Measurements from ENCODE around the gene FHOD3. TPM values are rescaled to one million over a fixed set of nuclear protein-coding genes. Genes with fewer than 3 reads are reported as not detected.

The FHOD3 gene
- total RNA-seq, 1 donor from 2014 or later, result not detected

DNA sequence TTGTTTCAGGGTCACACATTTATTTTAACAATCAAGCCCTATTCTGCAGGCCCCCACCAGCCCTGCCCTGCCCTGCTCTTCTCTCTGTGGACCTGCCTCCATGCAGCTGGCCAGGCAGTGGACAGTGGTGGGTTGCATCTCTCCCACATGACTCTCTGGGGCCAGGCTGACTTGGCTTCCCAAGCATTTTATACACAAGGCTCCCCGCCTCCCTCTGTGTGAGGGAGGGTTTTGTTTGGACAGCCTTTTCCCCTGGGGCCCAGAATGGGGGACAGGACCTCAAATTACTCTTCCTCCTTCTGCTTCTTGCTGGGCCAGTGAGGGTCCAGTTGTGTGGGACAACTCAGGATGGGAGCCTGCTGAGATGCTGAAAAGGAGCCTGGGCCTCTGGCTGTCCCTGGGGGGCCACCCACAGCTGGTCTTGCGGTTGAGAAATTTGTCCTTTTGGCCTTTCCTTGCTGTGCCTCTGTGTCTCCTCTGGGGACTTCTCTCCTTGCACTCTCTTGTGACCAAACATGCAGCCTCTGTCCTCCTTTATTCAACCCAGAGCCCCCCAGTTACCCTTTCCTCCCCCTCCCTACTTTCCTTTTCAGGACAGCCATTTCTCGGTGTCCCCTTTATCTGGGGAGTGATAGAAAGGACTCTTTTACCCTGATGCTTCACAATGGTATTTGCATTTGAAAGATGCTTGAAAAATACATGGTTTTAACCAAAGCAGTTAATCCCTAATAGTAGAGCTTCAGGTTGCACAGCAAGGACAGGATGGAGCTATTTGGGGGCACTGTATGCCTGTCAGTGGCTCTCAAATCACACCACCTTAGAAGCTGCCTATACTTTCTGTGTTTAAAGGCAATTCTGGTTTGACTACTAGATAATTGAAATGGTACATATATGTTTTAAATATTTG lies 151.1 kb downstream of the FHOD3 start:
- H3K4me3 Mint-ChIP-seq (ENCODE audit: low read depth), result no peak overlapping the region
- no peaks in the 10 kb centered on the region for H3K9me3 Mint-ChIP-seq
- intact Hi-C loops (cut with micrococcal nuclease), result no loop called here
- H3K27me3 Mint-ChIP-seq (ENCODE audit: low read depth), result peaks cover 7% of the 10 kb centered on the region
- DNase-seq (ENCODE audit: low spot score), result no peak
- no peak overlapping the region for H3K27ac Mint-ChIP-seq
- H3K4me1 Mint-ChIP-seq (ENCODE audit: low read depth), result no peaks in the 10 kb centered on the region
- H3K36me3 Mint-ChIP-seq (ENCODE audit: low read depth), result no peaks in the 10 kb centered on the region

DNA sequence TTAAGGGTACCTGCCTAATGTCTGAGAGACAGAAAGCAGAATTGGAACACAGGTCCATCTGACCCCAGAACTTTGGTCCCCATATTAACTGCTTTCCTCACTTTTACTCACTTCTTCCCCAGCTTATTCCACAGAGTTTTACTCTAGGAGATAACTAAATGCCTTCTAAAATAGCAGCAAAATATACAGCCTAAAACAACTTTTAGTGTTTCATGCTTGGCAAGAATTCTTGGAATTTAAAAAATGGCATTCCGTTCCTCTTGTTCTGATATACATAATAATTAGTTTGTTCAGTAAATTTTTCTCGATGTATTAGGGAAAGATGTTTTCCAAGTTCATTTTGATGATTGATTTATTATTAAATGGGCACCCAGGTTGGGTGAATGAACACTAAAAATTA lies 151.9 kb downstream of the FHOD3 start:
- H3K27ac Mint-ChIP-seq, result no peak overlapping the region
- no peaks in the 10 kb centered on the region for H3K9me3 Mint-ChIP-seq
- no peak overlapping the region for H3K4me3 Mint-ChIP-seq (ENCODE audit: low read depth)
- H3K4me1 Mint-ChIP-seq (ENCODE audit: low read depth), result no peaks in the 10 kb centered on the region
- DNase-seq (ENCODE audit: low spot score), result no peak
- H3K27me3 Mint-ChIP-seq (ENCODE audit: low read depth), result peaks cover 3% of the 10 kb centered on the region
- intact Hi-C loops (cut with micrococcal nuclease), result no loop called here
- H3K36me3 Mint-ChIP-seq (ENCODE audit: low read depth), result no peaks in the 10 kb centered on the region

DNA sequence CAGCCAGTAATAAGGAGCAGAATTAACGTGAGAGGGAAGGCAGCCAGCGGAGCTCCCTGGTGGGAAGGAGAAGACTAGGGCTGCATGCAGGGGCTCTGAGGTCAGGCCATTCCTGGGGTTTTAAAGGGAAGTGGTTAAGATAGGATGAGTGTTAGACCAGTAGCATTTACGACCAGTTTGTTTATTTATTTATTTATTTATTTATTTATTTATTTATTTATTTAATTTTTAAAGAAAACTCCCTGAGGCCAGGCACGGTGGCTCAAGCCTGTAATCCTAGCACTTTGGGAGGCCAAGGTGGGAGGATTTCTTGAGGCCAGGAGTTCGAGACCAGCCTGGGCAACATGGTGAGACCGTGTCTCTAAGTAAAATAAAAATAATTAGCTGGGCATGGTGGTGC lies 152.8 kb downstream of the FHOD3 start:
- no peaks in the 10 kb centered on the region for H3K36me3 Mint-ChIP-seq (ENCODE audit: low read depth)
- no peak for DNase-seq (ENCODE audit: low spot score)

DNA sequence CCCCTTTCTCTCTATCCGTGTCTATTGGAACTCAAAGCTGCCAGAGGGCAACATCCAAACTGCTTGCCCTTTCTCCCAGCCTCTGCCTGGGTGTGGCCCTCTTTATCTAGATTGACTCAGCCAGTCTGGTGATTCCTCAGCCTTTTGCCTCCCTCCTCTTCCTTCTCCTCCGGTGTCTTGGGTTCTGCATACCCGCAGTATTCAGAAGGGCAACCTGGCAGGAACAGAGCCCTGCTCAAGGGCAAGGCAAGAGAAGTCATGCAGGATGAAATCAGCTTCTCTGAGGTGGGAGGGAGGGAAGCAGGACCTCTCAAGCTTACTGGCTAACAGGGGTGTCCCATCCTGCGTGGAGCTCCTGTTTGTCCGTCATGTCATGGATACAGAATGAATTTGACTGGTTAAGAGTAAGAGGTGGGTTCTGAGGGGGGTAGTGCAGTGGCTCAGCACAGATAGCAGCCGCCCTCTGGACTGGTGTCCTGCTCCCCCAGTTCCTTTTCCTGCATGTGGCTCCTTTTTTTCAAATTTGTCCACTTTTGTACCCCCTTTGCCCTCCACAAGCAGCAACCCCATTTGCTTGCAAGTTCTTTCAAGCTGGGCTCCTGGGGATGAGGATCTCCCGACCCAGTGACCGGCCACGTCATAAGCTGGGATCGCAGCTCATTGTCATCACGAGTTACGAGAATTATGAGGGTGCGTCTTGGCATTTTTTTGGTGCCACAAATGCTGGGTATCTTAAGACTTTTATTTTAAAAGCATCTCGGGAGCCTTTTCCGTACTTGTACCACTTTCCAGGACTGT lies 154.1 kb downstream of the FHOD3 start:
- H3K4me3 Mint-ChIP-seq (ENCODE audit: low read depth), result no peak overlapping the region
- H3K4me1 Mint-ChIP-seq (ENCODE audit: low read depth), result no peaks in the 10 kb centered on the region
- H3K9me3 Mint-ChIP-seq, result no peaks in the 10 kb centered on the region

More for the DNA sequence above, 152.8 kb downstream of the FHOD3 start:
- no peaks in the 10 kb centered on the region for H3K4me1 Mint-ChIP-seq (ENCODE audit: low read depth)
- no peak overlapping the region for H3K27ac Mint-ChIP-seq
- intact Hi-C loops (cut with micrococcal nuclease), result no loop called here
- no peaks in the 10 kb centered on the region for H3K9me3 Mint-ChIP-seq
- no peak overlapping the region for H3K4me3 Mint-ChIP-seq (ENCODE audit: low read depth)
- H3K27me3 Mint-ChIP-seq (ENCODE audit: low read depth), result peaks cover 2% of the 10 kb centered on the region

DNA sequence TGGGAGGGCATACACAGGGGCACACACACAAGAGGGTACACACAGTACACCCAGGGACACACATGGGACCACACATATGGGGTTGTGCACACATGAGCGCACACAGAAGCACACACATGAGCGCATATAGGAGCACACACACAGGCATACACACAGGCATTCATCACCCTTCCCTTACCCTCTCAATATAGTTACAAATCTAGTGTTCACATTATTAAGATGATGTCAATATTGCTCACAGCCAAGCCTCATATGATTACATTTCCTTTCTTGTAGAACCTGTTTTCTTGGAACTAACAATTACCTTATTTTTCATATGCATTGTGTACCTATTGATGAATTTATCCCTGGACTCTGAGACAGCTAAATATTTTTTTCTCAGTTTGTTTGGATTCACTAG lies 156.7 kb downstream of the FHOD3 start:
- intact Hi-C loops (cut with micrococcal nuclease), result no loop called here
- Mint-ChIP-seq H3K27ac (no peak overlapping the region), H3K36me3 (ENCODE audit: low read depth) (no peaks in the 10 kb centered on the region), H3K4me1 (ENCODE audit: low read depth) (no peaks in the 10 kb centered on the region), H3K27me3 (ENCODE audit: low read depth) (peaks cover 2% of the 10 kb centered on the region), H3K9me3 (no peaks in the 10 kb centered on the region), H3K4me3 (ENCODE audit: low read depth) (no peak overlapping the region)
- DNase-seq (ENCODE audit: low spot score), result no peak

More for the DNA sequence above, 154.1 kb downstream of the FHOD3 start:
- no peak overlapping the region for H3K27ac Mint-ChIP-seq
- peaks cover 2% of the 10 kb centered on the region for H3K27me3 Mint-ChIP-seq (ENCODE audit: low read depth)
- intact Hi-C loops (cut with micrococcal nuclease), result no loop called here
- no peak for DNase-seq (ENCODE audit: low spot score)
- no peaks in the 10 kb centered on the region for H3K36me3 Mint-ChIP-seq (ENCODE audit: low read depth)

DNA sequence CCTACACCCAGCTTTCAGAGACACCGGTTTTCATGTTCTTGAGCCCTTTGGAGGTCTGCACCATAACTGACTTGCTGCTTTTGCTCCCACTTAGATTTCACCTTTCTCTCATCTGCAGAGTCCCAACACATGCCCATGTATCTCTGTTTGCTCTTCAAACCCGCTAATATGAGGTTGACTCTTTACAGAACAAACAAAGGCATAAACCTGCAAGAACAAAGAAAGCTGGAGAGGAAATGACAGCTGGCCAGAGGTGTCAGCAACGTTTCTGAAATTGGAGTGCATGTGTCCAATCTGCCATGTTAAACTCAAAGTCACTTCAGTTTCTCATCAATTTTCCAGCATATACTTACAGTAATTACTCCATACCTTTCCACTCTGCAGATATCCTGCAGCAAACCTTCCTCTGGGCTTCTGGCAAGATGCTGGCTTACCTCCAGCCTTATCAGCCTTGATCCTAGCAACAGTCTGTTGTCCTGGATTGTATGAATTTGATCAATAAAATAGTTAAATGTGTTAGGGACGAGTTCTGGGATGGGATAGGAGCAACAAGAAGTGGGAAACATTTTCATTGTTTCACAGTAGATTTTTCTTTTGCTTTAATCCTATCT lies 157.4 kb downstream of the FHOD3 start:
- Mint-ChIP-seq H3K36me3 (ENCODE audit: low read depth) (no peaks in the 10 kb centered on the region), H3K27ac (no peak overlapping the region), H3K9me3 (no peaks in the 10 kb centered on the region), H3K27me3 (ENCODE audit: low read depth) (peaks cover 2% of the 10 kb centered on the region), H3K4me3 (ENCODE audit: low read depth) (no peak overlapping the region), H3K4me1 (ENCODE audit: low read depth) (no peaks in the 10 kb centered on the region)
- DNase-seq (ENCODE audit: low spot score), result no peak
- intact Hi-C loops (cut with micrococcal nuclease), result no loop called here

DNA sequence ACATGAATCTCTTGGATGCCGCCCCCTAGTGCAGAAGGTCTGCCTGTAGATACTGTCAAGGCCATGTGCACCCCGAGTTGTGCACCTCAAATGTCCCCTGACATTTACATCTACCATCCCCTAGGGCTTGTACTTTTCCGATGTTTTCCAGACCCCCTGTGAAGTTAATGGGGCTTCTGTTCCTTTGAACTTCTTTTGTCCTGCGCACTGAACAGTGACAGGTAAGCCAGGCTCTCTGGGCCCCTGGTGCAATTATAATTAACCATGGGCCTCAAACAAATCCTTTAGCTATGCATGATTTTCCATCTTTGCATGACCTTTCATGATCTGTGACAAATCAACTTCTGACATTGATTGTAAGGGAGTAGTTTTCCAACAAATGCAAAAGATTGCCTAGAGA lies 158.4 kb downstream of the FHOD3 start:
- Mint-ChIP-seq H3K4me1 (ENCODE audit: low read depth) (no peaks in the 10 kb centered on the region), H3K36me3 (ENCODE audit: low read depth) (no peaks in the 10 kb centered on the region), H3K27me3 (ENCODE audit: low read depth) (no peaks in the 10 kb centered on the region), H3K9me3 (no peaks in the 10 kb centered on the region), H3K4me3 (ENCODE audit: low read depth) (no peak overlapping the region), H3K27ac (no peak overlapping the region)
- DNase-seq (ENCODE audit: low spot score), result no peak
- intact Hi-C loops (cut with micrococcal nuclease), result no loop called here

DNA sequence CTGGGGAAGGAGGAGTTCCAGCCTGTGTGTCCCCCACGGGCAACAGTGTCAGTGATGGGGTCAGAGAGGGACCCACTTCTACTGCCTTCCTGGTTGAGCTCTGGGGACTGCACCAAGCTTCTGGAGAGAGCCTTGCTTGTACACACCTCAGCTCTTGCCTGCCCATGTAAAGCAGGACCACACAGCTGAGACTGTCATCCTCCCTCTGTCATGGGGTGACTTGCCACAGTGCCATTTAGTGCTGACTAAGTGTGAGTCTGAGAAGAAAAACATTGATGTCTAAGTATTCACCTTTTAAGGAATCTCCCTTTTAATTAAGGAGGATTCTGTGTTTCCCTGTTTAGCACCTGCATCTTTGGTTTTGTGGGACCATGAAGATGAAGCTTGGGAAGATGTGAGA lies 159.1 kb downstream of the FHOD3 start:
- Mint-ChIP-seq H3K36me3 (ENCODE audit: low read depth) (no peaks in the 10 kb centered on the region), H3K4me3 (ENCODE audit: low read depth) (no peak overlapping the region), H3K27me3 (ENCODE audit: low read depth) (no peaks in the 10 kb centered on the region), H3K4me1 (ENCODE audit: low read depth) (no peaks in the 10 kb centered on the region), H3K9me3 (no peaks in the 10 kb centered on the region), H3K27ac (no peak overlapping the region)
- intact Hi-C loops (cut with micrococcal nuclease), result no loop called here
- DNase-seq (ENCODE audit: low spot score), result no peak

DNA sequence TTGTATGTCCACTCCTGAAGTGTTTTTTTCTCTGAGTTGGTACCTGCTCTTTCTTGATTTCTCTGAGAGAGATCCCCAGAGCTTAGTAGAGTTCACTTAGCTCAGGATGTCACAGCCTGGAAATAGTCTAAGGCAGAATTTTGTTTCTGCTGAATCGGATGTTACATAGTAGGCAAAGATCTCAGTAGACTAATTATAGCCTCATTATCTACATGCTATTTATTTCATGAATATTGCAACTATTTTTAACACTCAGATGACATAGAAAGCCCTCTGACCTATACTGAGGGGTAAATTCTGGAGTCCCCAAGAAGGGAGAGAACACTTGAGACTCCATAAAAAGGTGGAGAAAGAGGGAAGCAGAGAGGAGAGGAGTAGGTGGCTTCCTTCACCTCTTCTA lies 160.2 kb downstream of the FHOD3 start:
- intact Hi-C loops (cut with micrococcal nuclease), result no loop called here
- Mint-ChIP-seq H3K9me3 (no peaks in the 10 kb centered on the region), H3K4me3 (ENCODE audit: low read depth) (no peak overlapping the region), H3K36me3 (ENCODE audit: low read depth) (no peaks in the 10 kb centered on the region), H3K27me3 (ENCODE audit: low read depth) (no peaks in the 10 kb centered on the region), H3K4me1 (ENCODE audit: low read depth) (no peaks in the 10 kb centered on the region), H3K27ac (no peak overlapping the region)
- no peak for DNase-seq (ENCODE audit: low spot score)

DNA sequence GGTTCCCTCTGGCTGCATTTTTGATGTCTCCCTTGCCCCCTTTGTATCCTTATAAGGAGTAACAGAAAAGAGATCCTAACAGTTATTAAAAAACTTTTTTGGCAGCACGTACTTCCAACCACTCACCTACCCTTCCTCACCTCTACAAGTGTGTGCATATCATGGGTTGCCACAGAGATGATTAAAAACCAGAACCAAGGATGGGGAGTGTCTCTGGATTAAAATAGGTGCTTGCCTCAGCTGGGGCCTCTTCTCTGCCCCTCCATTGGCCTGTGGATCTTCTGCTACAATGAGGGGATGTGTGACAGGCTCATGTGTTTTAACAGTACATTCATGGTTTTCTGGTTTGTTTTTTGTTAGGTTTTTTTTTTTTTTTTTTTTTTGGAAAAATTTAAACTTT lies 160.8 kb downstream of the FHOD3 start:
- no peak for DNase-seq (ENCODE audit: low spot score)
- no peaks in the 10 kb centered on the region for H3K9me3 Mint-ChIP-seq
- no peaks in the 10 kb centered on the region for H3K4me1 Mint-ChIP-seq (ENCODE audit: low read depth)
- no peaks in the 10 kb centered on the region for H3K36me3 Mint-ChIP-seq (ENCODE audit: low read depth)
- no peak overlapping the region for H3K4me3 Mint-ChIP-seq (ENCODE audit: low read depth)
- H3K27me3 Mint-ChIP-seq (ENCODE audit: low read depth), result no peaks in the 10 kb centered on the region
- intact Hi-C loops (cut with micrococcal nuclease), result no loop called here
- H3K27ac Mint-ChIP-seq, result no peak overlapping the region

DNA sequence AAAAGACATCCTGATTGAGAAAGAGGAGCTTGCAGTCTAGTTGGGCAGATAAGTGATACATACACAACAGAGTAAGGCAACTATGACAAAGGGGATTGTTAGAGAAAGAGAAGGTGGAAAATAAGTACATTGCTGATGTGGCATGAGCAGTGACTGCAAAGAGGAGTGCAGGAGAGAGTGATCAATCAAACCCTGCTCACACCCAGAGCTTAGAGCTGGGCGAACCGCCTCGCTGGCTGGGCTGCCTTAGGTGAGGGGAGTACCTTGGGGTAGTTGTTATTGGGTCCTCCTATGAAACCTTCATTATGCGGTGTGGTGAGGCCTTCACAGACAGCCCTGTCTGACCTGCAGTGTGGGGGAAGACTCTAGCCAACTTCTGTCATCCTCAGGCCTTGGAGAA lies 161.7 kb downstream of the FHOD3 start:
- H3K27me3 Mint-ChIP-seq (ENCODE audit: low read depth), result no peaks in the 10 kb centered on the region
- no peak overlapping the region for H3K4me3 Mint-ChIP-seq (ENCODE audit: low read depth)
- no peak for DNase-seq (ENCODE audit: low spot score)
- H3K4me1 Mint-ChIP-seq (ENCODE audit: low read depth), result no peaks in the 10 kb centered on the region
- intact Hi-C loops (cut with micrococcal nuclease), result no loop called here
- H3K27ac Mint-ChIP-seq, result no peak overlapping the region
- H3K9me3 Mint-ChIP-seq, result no peaks in the 10 kb centered on the region
- H3K36me3 Mint-ChIP-seq (ENCODE audit: low read depth), result no peaks in the 10 kb centered on the region

DNA sequence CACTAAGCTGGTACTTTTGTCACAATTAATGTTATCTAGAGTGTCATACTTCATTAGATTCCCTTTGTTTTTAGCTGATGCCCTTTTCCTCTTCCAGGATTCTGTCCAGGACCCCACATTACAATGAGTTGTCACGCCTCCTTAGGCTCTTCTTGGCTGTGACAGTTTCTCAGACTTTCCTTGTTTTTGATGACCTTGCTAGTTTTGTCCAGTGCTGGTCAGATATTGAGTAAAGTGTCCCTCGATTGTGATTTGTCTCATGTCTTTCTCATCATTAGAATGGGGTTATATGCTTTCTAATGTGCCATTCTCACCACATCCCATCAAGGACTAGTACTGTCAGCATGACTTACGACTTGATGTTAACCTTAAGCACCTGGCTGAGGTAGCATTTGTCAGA lies 162.3 kb downstream of the FHOD3 start:
- Mint-ChIP-seq H3K27ac (no peak overlapping the region), H3K36me3 (ENCODE audit: low read depth) (no peaks in the 10 kb centered on the region), H3K4me3 (ENCODE audit: low read depth) (no peak overlapping the region), H3K9me3 (no peaks in the 10 kb centered on the region), H3K4me1 (ENCODE audit: low read depth) (no peaks in the 10 kb centered on the region), H3K27me3 (ENCODE audit: low read depth) (no peaks in the 10 kb centered on the region)
- intact Hi-C loops (cut with micrococcal nuclease), result no loop called here
- no peak for DNase-seq (ENCODE audit: low spot score)

DNA sequence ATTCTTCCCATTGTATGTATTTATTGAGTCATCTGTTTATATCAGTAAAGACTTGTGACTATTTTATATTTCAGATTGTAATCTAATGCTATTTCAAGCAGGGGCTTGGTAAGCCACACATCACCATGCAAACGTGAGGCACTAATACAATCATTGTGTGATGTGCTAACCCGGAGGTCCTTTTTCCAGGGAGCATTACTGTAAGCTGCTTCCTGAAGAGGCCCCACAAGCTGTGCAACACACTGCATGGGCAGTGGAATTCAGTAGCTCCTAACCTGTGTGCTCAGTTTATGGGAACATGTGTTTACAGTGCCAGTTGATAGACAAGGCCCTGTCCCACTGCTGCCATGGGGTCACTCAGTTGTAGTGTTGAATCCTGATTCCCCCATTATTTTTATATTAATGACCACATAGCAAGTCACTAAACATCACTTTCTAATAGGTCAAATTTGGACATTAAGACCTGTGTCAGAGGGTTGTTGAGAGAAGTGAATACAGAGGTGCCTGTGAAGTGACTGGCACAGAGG lies 162.9 kb downstream of the FHOD3 start:
- Mint-ChIP-seq H3K36me3 (ENCODE audit: low read depth) (no peaks in the 10 kb centered on the region), H3K9me3 (no peaks in the 10 kb centered on the region), H3K4me3 (ENCODE audit: low read depth) (no peak overlapping the region), H3K27ac (no peak overlapping the region), H3K27me3 (ENCODE audit: low read depth) (no peaks in the 10 kb centered on the region), H3K4me1 (ENCODE audit: low read depth) (no peaks in the 10 kb centered on the region)
- intact Hi-C loops (cut with micrococcal nuclease), result no loop called here
- no peak for DNase-seq (ENCODE audit: low spot score)
